Fibroblast of the aortic adventitia (primary cell): ENCODE measurements around the gene DNAH10. TPM values are rescaled to one million over a fixed set of nuclear protein-coding genes. Genes with fewer than 3 reads are reported as not detected.

Experiments used
- DNase-seq: peaks from one replicate; pipeline ENCODE4 v3.0.0-alpha.2; 2010; ENCODE audit warnings: low read depth
- H3K4me3 ChIP-seq: 2 replicates; pipeline ENCODE4 v1.5.1; 2011; ENCODE audit warnings: low read depth, mild to moderate bottlenecking, control low read depth, low read length, moderate library complexity
- total RNA-seq: library from RNA; depleted of rRNA; stranded (reverse); fragments of >200 nt; gene quantifications from 2 replicates; pipeline ENCODE4 v1.2.3, GENCODE V29; 2012; ENCODE audit warnings: low replicate concordance
- TF ChIP-seq, protein P1 (sequence below): IDR thresholded peaks from 2 replicates; pipeline ENCODE4 v1.5.1; 2011; ENCODE audit warnings: mild to moderate bottlenecking, low read length, control low read depth, inconsistent platforms; ENCODE audit not compliant: insufficient read depth

Gene DNAH10
- total RNA-seq, 1 donor, result 0.18 TPM

DNA sequence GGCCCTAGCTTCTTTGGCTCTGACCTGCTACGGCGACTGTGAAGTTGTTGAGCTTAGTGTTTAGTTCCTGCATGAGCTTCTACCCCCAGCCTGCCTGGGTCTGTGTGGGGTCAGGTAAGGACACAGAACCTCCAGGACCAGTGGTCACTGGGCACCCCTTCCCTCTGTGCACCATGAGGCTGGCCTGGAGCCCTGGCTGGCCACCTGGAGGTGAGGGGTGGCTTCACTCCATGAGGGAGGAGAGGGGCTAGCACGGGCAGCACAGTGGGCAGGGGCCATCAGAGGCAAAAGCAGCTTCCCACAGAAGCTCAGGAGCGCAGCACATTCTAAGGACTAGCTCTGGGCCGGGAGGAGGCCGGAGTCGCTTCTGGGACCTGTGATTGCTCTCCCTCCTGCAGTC is 173.9 kb downstream of the DNAH10 start:
- TF ChIP-seq, protein P1, sequence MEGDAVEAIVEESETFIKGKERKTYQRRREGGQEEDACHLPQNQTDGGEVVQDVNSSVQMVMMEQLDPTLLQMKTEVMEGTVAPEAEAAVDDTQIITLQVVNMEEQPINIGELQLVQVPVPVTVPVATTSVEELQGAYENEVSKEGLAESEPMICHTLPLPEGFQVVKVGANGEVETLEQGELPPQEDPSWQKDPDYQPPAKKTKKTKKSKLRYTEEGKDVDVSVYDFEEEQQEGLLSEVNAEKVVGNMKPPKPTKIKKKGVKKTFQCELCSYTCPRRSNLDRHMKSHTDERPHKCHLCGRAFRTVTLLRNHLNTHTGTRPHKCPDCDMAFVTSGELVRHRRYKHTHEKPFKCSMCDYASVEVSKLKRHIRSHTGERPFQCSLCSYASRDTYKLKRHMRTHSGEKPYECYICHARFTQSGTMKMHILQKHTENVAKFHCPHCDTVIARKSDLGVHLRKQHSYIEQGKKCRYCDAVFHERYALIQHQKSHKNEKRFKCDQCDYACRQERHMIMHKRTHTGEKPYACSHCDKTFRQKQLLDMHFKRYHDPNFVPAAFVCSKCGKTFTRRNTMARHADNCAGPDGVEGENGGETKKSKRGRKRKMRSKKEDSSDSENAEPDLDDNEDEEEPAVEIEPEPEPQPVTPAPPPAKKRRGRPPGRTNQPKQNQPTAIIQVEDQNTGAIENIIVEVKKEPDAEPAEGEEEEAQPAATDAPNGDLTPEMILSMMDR, result no peak
- H3K4me3 ChIP-seq, result no peak overlapping the region
- DNase-seq, result no peak

DNA sequence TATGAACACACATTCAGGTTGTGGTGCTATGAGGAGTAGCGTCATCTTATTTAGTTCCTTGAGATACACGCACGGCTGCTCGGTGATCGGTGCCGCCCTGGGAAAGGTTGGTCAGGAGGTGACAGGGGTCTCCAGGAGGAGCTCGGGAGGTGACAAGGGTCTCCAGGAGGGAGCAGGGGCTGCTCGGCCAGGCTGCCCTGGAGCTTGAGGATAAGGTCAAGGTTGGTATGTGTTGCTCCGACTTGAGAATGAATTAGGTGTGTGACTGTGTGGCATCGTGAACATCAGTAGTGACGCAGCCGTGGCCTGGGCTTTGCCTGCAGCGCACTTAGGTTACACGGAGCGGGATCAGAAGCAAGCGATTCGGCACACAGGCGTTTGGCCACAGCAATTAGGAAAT is 174.4 kb downstream of the DNAH10 start:
- no peak overlapping the region for H3K4me3 ChIP-seq
- no peak for DNase-seq
- TF ChIP-seq, protein P1, result no peak

DNA sequence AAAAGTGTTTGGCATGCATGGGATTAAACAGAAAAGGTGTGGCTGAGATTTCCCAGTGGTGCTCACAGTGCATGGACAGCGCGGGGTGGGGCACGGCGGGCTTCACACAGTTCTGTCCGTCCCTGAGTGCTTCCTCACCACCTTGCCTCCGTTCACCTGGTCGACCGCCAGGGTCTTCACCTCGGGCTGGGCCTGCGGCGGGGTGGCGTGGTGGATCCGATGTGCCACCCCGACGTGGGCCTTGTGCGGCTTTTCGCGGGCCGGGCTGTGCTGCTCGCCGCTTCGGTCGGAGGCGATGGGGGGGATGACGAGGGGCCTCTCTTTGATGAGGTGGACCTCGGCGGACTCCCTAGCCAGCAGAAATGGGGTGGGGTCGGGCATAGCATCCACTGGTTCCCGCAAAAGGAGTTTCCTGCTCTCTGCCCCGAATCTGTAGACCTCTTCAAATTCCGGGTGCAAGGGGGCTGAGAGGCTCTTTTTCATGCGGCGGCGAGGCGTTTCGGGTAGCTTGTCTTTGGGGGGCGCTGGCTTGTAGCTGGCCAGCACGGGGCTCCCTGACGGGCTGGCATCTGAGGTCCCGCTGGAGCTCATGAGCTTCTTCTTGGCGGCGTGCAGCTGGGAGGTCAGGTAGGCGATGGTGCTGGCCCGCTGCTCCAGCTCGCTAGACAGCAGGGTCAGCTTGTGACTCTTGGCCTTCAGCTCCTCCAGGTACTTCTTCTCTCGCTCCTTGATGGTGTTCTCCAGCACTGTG is 175.0 kb downstream of the DNAH10 start:
- TF ChIP-seq, protein P1, result no peak
- no peak for DNase-seq
- H3K4me3 ChIP-seq, result no peak overlapping the region

DNA sequence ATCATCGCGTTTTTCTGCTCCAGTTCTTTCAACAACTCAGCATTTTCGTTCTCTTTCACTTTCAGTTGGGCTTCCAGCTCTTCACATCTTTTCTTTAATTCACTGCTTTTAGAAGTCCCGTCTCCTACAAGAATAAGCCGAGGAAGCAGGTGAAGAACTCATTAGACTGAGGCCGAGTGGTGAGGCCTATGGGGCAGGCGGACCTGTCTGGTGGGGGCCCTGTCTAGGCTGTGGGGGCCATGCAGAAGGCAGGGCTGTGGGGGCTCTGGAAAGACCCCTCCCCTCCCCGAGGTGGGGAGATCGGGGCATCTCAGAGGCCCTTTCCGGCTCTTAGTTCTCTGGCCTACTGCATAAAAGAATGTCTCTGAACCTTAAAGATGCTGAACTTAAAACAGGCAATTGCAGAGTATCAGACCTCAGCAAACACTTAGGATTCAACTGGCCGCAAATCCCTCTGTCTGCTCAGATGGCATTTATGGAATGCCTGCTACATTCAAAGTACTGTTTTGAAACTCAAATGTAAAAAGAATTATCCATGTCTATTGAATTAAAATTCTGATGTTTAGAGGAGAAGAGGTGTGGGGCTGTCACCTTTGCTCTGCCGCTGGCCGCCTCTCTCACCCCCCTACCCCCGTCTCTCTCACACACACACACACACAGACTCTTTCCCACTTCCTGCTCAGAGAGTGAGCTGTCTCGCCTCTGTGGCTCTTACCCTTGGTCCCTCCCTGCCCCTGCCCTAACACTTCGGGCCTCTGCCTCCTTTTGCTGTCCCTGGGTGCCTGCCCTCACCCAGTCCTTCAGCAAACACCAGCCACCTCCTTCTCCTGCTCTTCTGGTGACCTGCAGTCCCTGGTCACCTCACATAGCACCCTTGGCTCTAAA is 175.8 kb downstream of the DNAH10 start:
- H3K4me3 ChIP-seq, result no peak overlapping the region
- TF ChIP-seq, protein P1, result no peak
- DNase-seq, result no peak

DNA sequence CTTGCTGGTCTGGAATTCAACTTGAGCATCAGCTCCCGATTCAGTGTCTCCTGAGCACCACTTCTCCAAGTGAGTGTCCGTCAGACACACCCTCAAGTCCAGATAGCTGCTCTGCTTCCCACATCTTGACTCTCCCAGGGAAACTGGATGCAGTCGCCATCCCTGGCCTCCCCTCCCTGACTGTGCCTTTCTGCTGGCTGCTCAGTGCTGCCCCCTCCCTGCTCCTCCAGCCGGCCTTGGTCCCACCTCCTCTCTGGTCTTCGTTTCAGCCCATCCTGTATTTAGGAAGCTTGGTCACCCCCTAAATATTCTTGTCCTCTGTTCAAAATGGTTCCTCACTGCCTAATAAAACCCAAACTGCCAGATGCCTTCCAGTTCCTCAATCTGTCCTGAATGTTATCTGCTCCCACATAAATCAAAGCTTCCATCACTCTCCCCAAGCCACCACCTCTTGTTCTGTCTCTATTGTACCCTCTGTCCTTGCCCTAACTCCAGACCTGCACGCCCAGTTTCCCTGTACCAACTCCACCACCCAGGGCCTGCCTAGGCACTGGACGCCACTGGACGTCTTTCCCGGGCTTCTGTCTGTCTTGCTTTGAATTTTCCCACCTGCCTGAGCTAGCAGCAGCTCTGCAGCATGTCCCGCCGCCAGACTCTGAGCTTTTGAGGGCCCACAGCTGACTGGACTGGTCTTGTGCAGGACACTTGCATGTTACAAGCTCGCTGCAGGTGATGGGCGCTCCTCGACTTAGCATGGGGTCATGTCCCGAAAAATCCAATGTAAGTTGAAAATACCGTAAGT is 176.8 kb downstream of the DNAH10 start:
- no peak for DNase-seq
- TF ChIP-seq, protein P1, result peak; percentile 36

More for the DNA sequence above, 176.8 kb downstream of the DNAH10 start:
- no peak overlapping the region for H3K4me3 ChIP-seq
